ENCODE measurements around the gene SELENOP. TPM values are rescaled to one million over a fixed set of nuclear protein-coding genes. Genes with fewer than 3 reads are reported as not detected.

The SELENOP gene
- total RNA-seq, 1 experiment from 2014 or later, result not detected

GRCh38 chr5:42751044-42751443 lies 60.6 kb downstream of the SELENOP start:
- Histone ChIP-seq H3K27me3 (ENCODE audit: low read length) (no peaks in the 10 kb centered on the region; the same call in 1 of the 2 replicates), H2AFZ (ENCODE audit: low read length) (no peak overlapping the region), H3K27ac (ENCODE audit: low read length) (no peak overlapping the region), H3K9ac (ENCODE audit: low read length) (no peak overlapping the region), H3K9me3 (ENCODE audit: low read length) (no peaks in the 10 kb centered on the region), H3K4me1 (ENCODE audit: low read length) (no peaks in the 10 kb centered on the region), H4K20me1 (ENCODE audit: insufficient read depth, low read depth, low read length) (no peaks in the 10 kb centered on the region), H3K4me2 (ENCODE audit: low read depth, low read length, poor library complexity, severe bottlenecking) (no peak overlapping the region), H3K36me3 (ENCODE audit: insufficient read depth, low read length) (no peaks in the 10 kb centered on the region), H3K79me2 (ENCODE audit: low read length) (no peaks in the 10 kb centered on the region), H3K9me2 (replicated peaks; ENCODE audit: insufficient read depth, low read length) (no peaks in the 10 kb centered on the region), H3K4me3 (ENCODE audit: low read length) (no peak overlapping the region)
- no peak for DNase-seq

GRCh38 chr5:42750507-42750906 lies 61.2 kb downstream of the SELENOP start:
- no peaks in the 10 kb centered on the region for H3K36me3 ChIP-seq (ENCODE audit: insufficient read depth, low read length)
- H3K4me2 ChIP-seq (ENCODE audit: low read depth, low read length, poor library complexity, severe bottlenecking), result no peak overlapping the region
- no peaks in the 10 kb centered on the region for H3K4me1 ChIP-seq (ENCODE audit: low read length)
- no peaks in the 10 kb centered on the region for H4K20me1 ChIP-seq (ENCODE audit: insufficient read depth, low read depth, low read length)
- H3K27me3 ChIP-seq (ENCODE audit: low read length), result no peaks in the 10 kb centered on the region; the same call in 1 of the 2 replicates
- no peaks in the 10 kb centered on the region for H3K9me3 ChIP-seq (ENCODE audit: low read length)
- DNase-seq, result no peak
- H3K9ac ChIP-seq (ENCODE audit: low read length), result no peak overlapping the region
- H2AFZ ChIP-seq (ENCODE audit: low read length), result no peak overlapping the region
- H3K9me2 ChIP-seq (replicated peaks; ENCODE audit: insufficient read depth, low read length), result no peaks in the 10 kb centered on the region
- H3K4me3 ChIP-seq (ENCODE audit: low read length), result no peak overlapping the region
- H3K79me2 ChIP-seq (ENCODE audit: low read length), result no peaks in the 10 kb centered on the region
- no peak overlapping the region for H3K27ac ChIP-seq (ENCODE audit: low read length)

Other genes starting within 250 kb of the SELENOP start
- 3.6 and 20.8 TPM in 2 replicates for gene CCDC152, start 55.1 kb downstream of the SELENOP start, total RNA-seq (2014; rRNA removed; shearing (Covaris generic); ENCODE audit: low replicate concordance)
- gene ANXA2R, start 228.4 kb upstream of the SELENOP start, total RNA-seq (2014; rRNA removed; shearing (Covaris generic); ENCODE audit: low replicate concordance), result 9.0 and 15.3 TPM in 2 replicates